ENCODE measurements around the gene GRID1.
A peak's percentile ranks its signal among the peaks of the same experiment; 100 is the strongest.

The GRID1 gene

GRCh38 chr10:85665078-85665477 lies 701.5 kb downstream of the GRID1 start:
- H3K27ac Mint-ChIP-seq, result no peak overlapping the region
- no peaks in the 10 kb centered on the region for H3K36me3 Mint-ChIP-seq (ENCODE audit: low read depth)
- H3K4me1 Mint-ChIP-seq, result peaks cover 4% of the 10 kb centered on the region
- TF ChIP-seq CTCF (IDR thresholded peaks at IDR 0.05; ENCODE audit: unreplicated experiment in 3 of 3), result no peak
- no peaks in the 10 kb centered on the region for H3K9me3 Mint-ChIP-seq
- peaks cover 4% of the 10 kb centered on the region for H3K27me3 Mint-ChIP-seq (ENCODE audit: low read depth)
- no peak overlapping the region for H3K4me3 Mint-ChIP-seq

GRCh38 chr10:85661123-85661522 lies 705.5 kb downstream of the GRID1 start:
- H3K27me3 Mint-ChIP-seq (ENCODE audit: low read depth), result no peaks in the 10 kb centered on the region
- H3K4me3 Mint-ChIP-seq, result no peak overlapping the region
- H3K36me3 Mint-ChIP-seq (ENCODE audit: low read depth), result no peaks in the 10 kb centered on the region
- H3K27ac Mint-ChIP-seq, result peak overlapping the region in 2 of 3 experiments; percentile 48 to 82
- H3K4me1 Mint-ChIP-seq, result peaks cover 19% of the 10 kb centered on the region
- no peak for TF ChIP-seq CTCF (IDR thresholded peaks at IDR 0.05; ENCODE audit: unreplicated experiment in 3 of 3)
- no peaks in the 10 kb centered on the region for H3K9me3 Mint-ChIP-seq

DNA sequence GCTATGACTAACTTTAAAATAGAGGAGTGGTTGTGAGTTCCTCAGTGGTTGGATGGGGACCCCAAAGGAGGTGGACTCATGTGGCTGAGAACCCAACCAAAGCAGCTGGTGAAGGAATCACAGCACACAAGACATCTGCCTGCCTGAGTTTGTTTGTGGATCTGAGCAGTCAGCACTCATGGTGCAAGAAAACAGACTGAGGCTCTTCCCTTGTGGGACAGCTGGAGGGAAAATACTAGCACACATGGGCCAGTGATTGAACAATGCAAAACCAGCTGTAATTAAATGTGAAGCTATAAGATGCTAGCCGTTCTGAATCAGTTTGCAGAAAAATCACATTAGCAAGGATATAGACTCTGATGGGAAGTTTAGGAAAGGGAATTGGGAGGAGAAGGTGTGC lies 707.3 kb downstream of the GRID1 start:
- H3K4me1 Mint-ChIP-seq, result peaks cover 19% of the 10 kb centered on the region
- H3K4me3 Mint-ChIP-seq, result no peak overlapping the region
- no peaks in the 10 kb centered on the region for H3K9me3 Mint-ChIP-seq
- H3K36me3 Mint-ChIP-seq (ENCODE audit: low read depth), result no peaks in the 10 kb centered on the region
- TF ChIP-seq CTCF (IDR thresholded peaks at IDR 0.05; ENCODE audit: unreplicated experiment in 3 of 3), result no peak
- peak overlapping the region in 1 of 3 experiments; percentile 9 for H3K27ac Mint-ChIP-seq
- no peaks in the 10 kb centered on the region for H3K27me3 Mint-ChIP-seq (ENCODE audit: low read depth)

GRCh38 chr10:85658518-85658917 lies 708.1 kb downstream of the GRID1 start:
- no peak overlapping the region for H3K4me3 Mint-ChIP-seq
- H3K27me3 Mint-ChIP-seq (ENCODE audit: low read depth), result no peaks in the 10 kb centered on the region
- no peaks in the 10 kb centered on the region for H3K36me3 Mint-ChIP-seq (ENCODE audit: low read depth)
- peaks cover 19% of the 10 kb centered on the region for H3K4me1 Mint-ChIP-seq
- TF ChIP-seq CTCF (IDR thresholded peaks at IDR 0.05; ENCODE audit: unreplicated experiment in 3 of 3), result no peak
- H3K9me3 Mint-ChIP-seq, result no peaks in the 10 kb centered on the region
- peak overlapping the region in 2 of 3 experiments; percentile 9 to 51 for H3K27ac Mint-ChIP-seq

GRCh38 chr10:85657476-85658113 lies 709.0 kb downstream of the GRID1 start:
- Mint-ChIP-seq H3K9me3 (no peaks in the 10 kb centered on the region), H3K27me3 (ENCODE audit: low read depth) (no peaks in the 10 kb centered on the region), H3K4me3 (no peak overlapping the region), H3K36me3 (ENCODE audit: low read depth) (no peaks in the 10 kb centered on the region), H3K4me1 (peaks cover 19% of the 10 kb centered on the region), H3K27ac (peak overlapping the region in 2 of 3 experiments; percentile 9 to 51)
- TF ChIP-seq CTCF (IDR thresholded peaks at IDR 0.05; ENCODE audit: unreplicated experiment in 3 of 3), result no peak

DNA sequence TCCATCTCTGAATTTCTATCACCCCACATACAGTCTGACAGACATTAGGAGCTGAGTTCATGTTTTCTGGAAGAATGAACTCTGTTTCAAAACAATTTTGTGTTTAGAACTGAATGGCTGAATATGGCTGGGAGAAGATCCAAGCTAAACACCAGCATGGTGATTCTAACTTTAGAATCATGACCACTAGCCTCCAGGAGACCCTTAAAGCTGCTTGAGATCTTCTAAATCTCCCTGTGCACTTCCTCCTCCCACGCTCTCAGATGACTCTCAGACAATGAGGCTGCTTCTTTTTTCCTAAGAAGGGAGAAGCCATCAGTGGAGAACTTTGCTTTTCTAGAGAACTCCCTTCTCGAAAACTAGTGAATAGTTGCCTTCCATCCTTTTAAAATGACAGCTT lies 711.2 kb downstream of the GRID1 start:
- TF ChIP-seq CTCF (IDR thresholded peaks at IDR 0.05; ENCODE audit: unreplicated experiment in 3 of 3), result no peak

More for the DNA sequence above, 711.2 kb downstream of the GRID1 start:
- H3K4me3 Mint-ChIP-seq, result no peak overlapping the region
- H3K36me3 Mint-ChIP-seq (ENCODE audit: low read depth), result no peaks in the 10 kb centered on the region
- no peaks in the 10 kb centered on the region for H3K9me3 Mint-ChIP-seq
- no peaks in the 10 kb centered on the region for H3K27me3 Mint-ChIP-seq (ENCODE audit: low read depth)
- peaks cover 25% of the 10 kb centered on the region for H3K4me1 Mint-ChIP-seq
- H3K27ac Mint-ChIP-seq, result no peak overlapping the region

All from nephron (organoid).